ENCODE measurements around the gene UBR2.

GRCh38 chr6:42616716-42617115 is 52.9 kb downstream of the UBR2 start:
- TF ChIP-seq EZH2phosphoT487 (IDR thresholded peaks at IDR 0.05; ENCODE audit: borderline replicate concordance) (no peak), CTCF (conservative IDR thresholded peaks at IDR 0.05; ENCODE audit: low read length) (no peak)

Data from Loucy (cell line).